Activated naive CD8-positive, alpha-beta T cell treated with anti-CD3 and anti-CD28 coated beads for 36 hours (primary cell): ENCODE measurements around the gene MARK1. TPM values are rescaled to one million over a fixed set of nuclear protein-coding genes. Genes with fewer than 3 reads are reported as not detected.
"Not testable (repeated sequence)": the region's sequence is repeated elsewhere in the genome, so short reads cannot be mapped to it uniquely, and the experiment has no call there.

Source experiments
- DNase-seq: peaks from one replicate; pipeline ENCODE4 v3.0.0; 2021
- H3K27ac Mint-ChIP-seq: one replicate; pipeline ENCODE4 v1.8.0; 2022; ENCODE audit warnings: mild to moderate bottlenecking, moderate library complexity, mixed read lengths
- H3K27me3 Mint-ChIP-seq: one replicate; pipeline ENCODE4 v1.8.0; 2022; ENCODE audit warnings: mild to moderate bottlenecking, mixed read lengths
- H3K36me3 Mint-ChIP-seq: one replicate; pipeline ENCODE4 v1.8.0; 2021; ENCODE audit warnings: mild to moderate bottlenecking, mixed read lengths
- H3K4me1 Mint-ChIP-seq: one replicate; pipeline ENCODE4 v1.8.0; 2021; ENCODE audit warnings: mixed read lengths
- H3K4me3 Mint-ChIP-seq: one replicate; pipeline ENCODE4 v1.8.0; 2022; ENCODE audit warnings: mild to moderate bottlenecking, moderate library complexity, mixed read lengths
- H3K9me3 Mint-ChIP-seq: one replicate; pipeline ENCODE4 v1.8.0; 2022; ENCODE audit warnings: mixed read lengths
- total RNA-seq, 2 experiments: library from RNA; stranded (reverse); gene quantifications; one replicate each; pipeline ENCODE4 v1.2.3, GENCODE V29; 2021

MARK1 gene
- total RNA-seq, 2 experiments from 2014 or later: not detected

- DNase-seq: no peak
- H3K9me3 Mint-ChIP-seq: no peaks in the 10 kb centered on the region
- H3K4me3 Mint-ChIP-seq: no peak overlapping the region
- no peaks in the 10 kb centered on the region for H3K4me1 Mint-ChIP-seq
- H3K36me3 Mint-ChIP-seq: no peaks in the 10 kb centered on the region
- H3K27ac Mint-ChIP-seq: no peak overlapping the region
- H3K27me3 Mint-ChIP-seq: peaks cover 13% of the 10 kb centered on the region
These were observed 36.3 kb downstream of the MARK1 start for GRCh38 chr1:220564216-220564615.

DNA sequence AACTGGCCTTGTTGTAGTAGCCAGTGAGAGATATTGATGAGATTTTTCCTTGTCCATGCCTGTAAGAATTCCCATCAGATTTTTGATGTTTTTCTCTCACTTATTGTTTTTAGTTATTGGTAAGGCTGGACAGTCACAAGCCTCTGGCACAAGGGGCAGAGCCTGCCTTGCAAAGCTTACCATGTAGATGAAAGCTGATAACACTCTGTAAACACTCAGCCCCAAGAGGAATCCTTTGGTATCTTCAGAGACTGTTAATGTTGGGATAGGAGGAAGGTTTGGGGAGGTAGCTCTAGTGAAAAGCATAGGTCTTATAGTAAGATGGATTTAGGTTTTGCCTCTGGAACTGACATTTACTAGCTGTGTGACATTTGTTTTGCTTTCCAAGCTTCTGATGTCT lies 37.7 kb downstream of the MARK1 start:
- no peak for DNase-seq
- Mint-ChIP-seq H3K27me3 (peaks cover 17% of the 10 kb centered on the region), H3K4me1 (no peaks in the 10 kb centered on the region), H3K9me3 (no peaks in the 10 kb centered on the region), H3K4me3 (no peak overlapping the region), H3K27ac (no peak overlapping the region), H3K36me3 (no peaks in the 10 kb centered on the region)

DNA sequence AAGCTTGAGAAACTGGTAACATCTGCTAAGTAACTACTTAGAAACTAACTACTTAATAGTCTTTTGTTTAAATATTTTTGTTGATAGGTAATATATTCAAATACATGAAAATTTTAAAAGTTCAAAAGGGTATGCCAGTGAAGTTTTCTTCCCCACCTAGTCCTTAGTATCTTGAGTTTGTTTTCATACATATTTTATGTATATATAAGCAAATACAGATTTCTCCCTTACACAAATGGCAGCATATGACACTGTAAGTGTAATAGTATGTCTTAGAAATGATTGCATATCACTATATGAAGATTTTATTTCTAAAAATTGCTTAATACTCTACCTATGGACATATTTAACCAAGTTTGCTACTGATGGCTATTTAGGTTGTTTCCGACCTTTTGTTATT lies 38.9 kb downstream of the MARK1 start:
- Mint-ChIP-seq H3K27me3 (peaks cover 14% of the 10 kb centered on the region), H3K4me3 (no peak overlapping the region), H3K27ac (no peak overlapping the region), H3K36me3 (no peaks in the 10 kb centered on the region), H3K4me1 (no peaks in the 10 kb centered on the region), H3K9me3 (no peaks in the 10 kb centered on the region)
- DNase-seq: no peak

DNA sequence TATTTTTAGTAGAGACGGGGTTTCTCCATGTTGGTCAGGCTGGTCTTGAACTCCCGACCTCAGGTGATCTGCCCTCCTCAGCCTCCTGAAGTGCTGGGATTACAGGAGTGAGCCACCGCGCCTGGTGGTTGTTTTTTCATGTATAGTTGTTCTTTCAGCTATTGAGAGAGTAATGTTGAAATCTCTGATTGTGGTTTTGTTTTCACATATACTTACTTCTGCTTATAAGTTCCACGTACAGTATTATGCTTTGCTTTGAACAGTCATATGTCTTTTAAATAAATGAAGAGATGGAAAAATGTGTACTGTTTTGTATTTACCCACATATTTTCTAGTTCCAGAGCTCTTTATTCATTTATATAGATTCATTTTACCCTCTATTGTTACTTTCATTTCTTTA lies 44.5 kb downstream of the MARK1 start:
- Mint-ChIP-seq H3K9me3 (peaks cover 7% of the 10 kb centered on the region), H3K4me3 (no peak overlapping the region), H3K27me3 (peaks cover 4% of the 10 kb centered on the region), H3K27ac (no peak overlapping the region), H3K4me1 (no peaks in the 10 kb centered on the region), H3K36me3 (no peaks in the 10 kb centered on the region)
- DNase-seq: no peak

DNA sequence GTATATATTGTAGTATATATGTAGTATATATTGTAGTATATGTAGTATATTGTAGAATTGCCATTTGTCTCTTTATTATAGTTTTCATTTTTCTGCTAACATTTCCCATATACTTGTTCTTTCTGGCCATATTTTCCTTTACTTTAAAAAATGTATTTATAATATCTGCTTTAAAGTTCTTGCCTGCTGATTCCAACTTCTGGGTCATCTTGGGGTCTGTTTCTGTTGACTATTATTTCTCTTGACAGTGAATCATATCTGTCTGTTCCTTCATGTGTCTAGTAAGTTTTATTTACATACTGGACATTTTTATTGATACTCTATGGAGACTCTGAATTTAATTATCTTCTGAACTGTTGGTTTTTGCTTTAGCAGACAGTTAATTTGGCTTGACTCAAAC lies 45.9 kb downstream of the MARK1 start:
- Mint-ChIP-seq H3K4me1 (no peaks in the 10 kb centered on the region), H3K4me3 (no peak overlapping the region), H3K36me3 (no peaks in the 10 kb centered on the region), H3K27ac (no peak overlapping the region), H3K27me3 (peaks cover 4% of the 10 kb centered on the region), H3K9me3 (peaks cover 7% of the 10 kb centered on the region)
- no peak for DNase-seq

DNA sequence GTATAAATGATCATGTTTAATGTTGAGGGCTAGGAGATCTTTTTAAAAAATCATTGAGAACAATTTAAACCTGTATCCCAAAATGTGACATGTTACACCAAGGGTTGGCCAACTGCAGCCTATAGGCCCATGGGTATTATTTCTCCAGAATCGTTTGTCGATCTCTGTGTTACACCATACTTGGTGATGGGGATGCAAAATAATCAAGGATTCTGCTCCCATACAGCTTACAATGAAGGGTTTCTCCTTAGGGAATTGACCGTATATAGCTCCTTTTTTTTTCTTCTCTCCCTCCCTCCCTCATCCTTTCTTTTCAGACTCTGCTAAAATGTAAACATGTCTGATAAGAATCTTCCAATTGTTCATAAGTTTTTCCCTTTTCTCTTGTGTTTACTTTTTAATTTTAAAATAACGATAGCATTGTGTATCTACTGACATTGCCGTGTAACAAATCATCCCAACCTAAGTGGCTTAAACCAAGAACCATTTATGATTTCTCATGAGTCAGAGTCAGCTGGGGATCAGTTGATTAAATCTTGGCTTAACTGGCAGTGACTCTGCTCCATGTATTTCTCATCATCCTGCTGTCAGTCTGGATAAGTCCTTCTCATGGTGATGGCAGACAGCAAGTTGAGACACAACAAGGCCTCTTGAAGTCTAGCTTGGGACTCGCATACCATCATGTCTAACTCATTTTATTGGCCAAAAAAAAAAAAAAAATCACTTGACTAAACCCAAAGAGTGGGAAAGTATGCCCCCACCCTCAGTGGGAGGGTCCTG lies 48.0 kb downstream of the MARK1 start:
- Mint-ChIP-seq H3K36me3 (no peaks in the 10 kb centered on the region), H3K4me1 (no peaks in the 10 kb centered on the region), H3K27ac (no peak overlapping the region), H3K9me3 (peaks cover 7% of the 10 kb centered on the region), H3K4me3 (no peak overlapping the region), H3K27me3 (no peaks in the 10 kb centered on the region)
- DNase-seq: no peak

- Mint-ChIP-seq H3K9me3 (peaks cover 6% of the 10 kb centered on the region), H3K4me1 (no peaks in the 10 kb centered on the region), H3K27me3 (no peaks in the 10 kb centered on the region), H3K27ac (no peak overlapping the region), H3K36me3 (no peaks in the 10 kb centered on the region), H3K4me3 (no peak overlapping the region)
- DNase-seq: no peak
These were observed 50.0 kb downstream of the MARK1 start for GRCh38 chr1:220577926-220578325.

GRCh38 chr1:220579317-220579716 lies 51.4 kb downstream of the MARK1 start:
- Mint-ChIP-seq H3K27me3 (no peaks in the 10 kb centered on the region), H3K36me3 (no peaks in the 10 kb centered on the region), H3K9me3 (peaks cover 1% of the 10 kb centered on the region), H3K4me3 (no peak overlapping the region), H3K27ac (no peak overlapping the region), H3K4me1 (no peaks in the 10 kb centered on the region)
- no peak for DNase-seq

- H3K4me3 Mint-ChIP-seq: no peak overlapping the region
- peaks cover 8% of the 10 kb centered on the region for H3K27me3 Mint-ChIP-seq
- H3K4me1 Mint-ChIP-seq: no peaks in the 10 kb centered on the region
- H3K9me3 Mint-ChIP-seq: no peaks in the 10 kb centered on the region
- no peak for DNase-seq
- H3K36me3 Mint-ChIP-seq: no peaks in the 10 kb centered on the region
- H3K27ac Mint-ChIP-seq: no peak overlapping the region
These were observed 64.8 kb downstream of the MARK1 start for GRCh38 chr1:220592714-220593113.

DNA sequence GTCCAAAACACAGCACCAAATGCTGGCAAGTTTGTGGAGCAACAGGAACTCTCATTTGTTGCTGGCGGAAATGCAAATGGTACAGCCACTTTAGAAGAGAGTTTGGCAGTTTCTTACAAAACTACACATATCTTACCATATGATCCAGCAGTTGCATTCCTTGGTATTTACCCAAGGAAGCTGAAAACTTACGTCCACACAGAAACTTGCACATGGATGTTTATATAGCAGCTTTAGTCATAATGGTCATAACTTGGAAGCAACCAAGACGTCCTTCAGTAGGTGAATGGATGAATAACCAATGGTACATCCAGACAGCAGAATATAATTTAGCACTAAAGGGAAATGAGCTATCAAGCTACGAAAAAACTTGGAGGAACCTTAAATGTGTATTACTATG lies 66.4 kb downstream of the MARK1 start:
- no peak overlapping the region for H3K27ac Mint-ChIP-seq
- H3K9me3 Mint-ChIP-seq: no peaks in the 10 kb centered on the region
- no peak for DNase-seq
- H3K4me3 Mint-ChIP-seq: no peak overlapping the region
- no peaks in the 10 kb centered on the region for H3K36me3 Mint-ChIP-seq
- H3K27me3 Mint-ChIP-seq: peaks cover 8% of the 10 kb centered on the region
- H3K4me1 Mint-ChIP-seq: peaks cover 2% of the 10 kb centered on the region

DNA sequence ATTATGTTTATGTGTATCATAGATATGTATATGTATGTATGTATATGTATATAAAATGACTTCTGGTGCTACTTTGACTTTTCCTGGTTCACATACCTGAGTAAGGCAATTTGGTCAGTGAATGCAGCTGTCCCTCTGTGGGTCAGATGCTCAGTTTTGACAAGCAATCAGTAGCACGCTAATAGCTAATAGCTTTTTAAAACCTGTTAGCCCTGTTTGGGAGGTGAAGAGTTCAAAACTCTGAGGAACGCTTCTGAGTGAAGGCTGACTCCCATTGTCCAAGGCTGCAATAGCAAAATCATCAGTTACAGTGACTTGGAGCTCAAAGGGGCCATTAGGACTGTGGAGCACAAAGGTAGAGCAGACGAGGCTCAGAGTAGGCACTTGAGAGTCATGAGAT lies 67.2 kb downstream of the MARK1 start:
- Mint-ChIP-seq H3K4me3 (no peak overlapping the region), H3K27ac (no peak overlapping the region), H3K9me3 (no peaks in the 10 kb centered on the region), H3K27me3 (peaks cover 8% of the 10 kb centered on the region), H3K4me1 (peaks cover 2% of the 10 kb centered on the region), H3K36me3 (no peaks in the 10 kb centered on the region)
- no peak for DNase-seq

DNA sequence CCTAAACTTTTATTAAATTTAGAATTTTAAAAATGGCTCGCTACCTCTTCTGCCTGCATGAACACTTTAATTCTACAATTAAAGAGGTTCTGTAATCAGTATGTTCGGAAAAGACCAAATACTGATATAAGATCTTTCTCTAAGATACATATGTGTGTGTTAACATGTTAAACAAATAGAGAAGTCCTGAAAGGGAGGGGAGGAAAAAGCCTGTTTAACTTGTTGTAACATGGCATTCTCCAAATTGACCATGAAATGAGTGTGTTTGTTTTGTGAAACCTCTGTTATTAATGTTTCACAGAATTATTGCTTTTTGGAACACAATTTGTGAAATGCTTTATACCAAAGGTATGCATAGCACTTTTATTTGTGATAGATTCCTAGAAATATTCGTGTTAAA lies 77.0 kb downstream of the MARK1 start:
- H3K36me3 Mint-ChIP-seq: no peaks in the 10 kb centered on the region
- H3K4me3 Mint-ChIP-seq: no peak overlapping the region
- H3K9me3 Mint-ChIP-seq: peaks cover 9% of the 10 kb centered on the region
- no peak overlapping the region for H3K27ac Mint-ChIP-seq
- no peaks in the 10 kb centered on the region for H3K4me1 Mint-ChIP-seq
- DNase-seq: no peak
- H3K27me3 Mint-ChIP-seq: peaks cover 4% of the 10 kb centered on the region

DNA sequence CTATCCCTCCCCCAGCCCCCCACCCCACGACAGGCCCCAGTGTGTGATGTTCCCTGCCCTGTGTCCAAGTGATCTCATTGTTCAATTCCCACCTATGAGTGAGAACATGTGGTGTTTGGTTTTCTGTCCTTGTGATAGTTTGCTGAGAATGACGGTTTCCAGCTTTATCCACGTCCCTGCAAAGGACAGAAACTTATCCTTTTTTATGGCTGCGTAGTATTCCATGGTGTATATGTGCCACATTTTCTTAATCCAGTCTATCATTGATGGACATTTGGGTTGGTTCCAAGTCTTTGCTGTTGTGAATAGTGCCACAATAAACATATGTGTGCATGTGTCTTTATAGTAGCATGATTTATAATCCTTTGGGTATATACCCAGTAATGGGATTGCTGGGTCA lies 77.7 kb downstream of the MARK1 start:
- not testable (repeated sequence) for H3K36me3 Mint-ChIP-seq, H3K27me3 Mint-ChIP-seq, H3K4me3 Mint-ChIP-seq, DNase-seq, H3K9me3 Mint-ChIP-seq, H3K4me1 Mint-ChIP-seq, H3K27ac Mint-ChIP-seq

DNA sequence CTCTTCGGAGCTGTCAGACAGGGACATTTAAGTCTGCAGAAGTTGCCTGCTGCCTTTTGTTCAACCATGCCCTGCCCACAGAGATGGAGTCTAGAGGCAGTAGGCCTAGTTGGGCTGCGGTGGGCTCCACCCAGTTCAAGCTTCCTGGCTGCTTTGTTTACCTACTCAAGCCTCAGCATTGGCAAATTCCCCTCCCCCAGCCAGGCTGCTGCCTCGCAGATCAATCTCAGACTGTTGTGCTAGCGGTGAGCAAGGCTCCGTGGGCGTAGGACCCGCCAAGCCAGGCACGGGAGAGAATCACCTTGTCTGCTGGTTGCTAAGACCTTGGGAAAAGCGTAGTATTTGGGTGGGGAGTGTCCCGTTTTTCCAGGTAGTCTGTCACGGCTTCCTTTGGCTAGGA lies 83.2 kb downstream of the MARK1 start:
- H3K27ac Mint-ChIP-seq, DNase-seq, H3K9me3 Mint-ChIP-seq, H3K4me1 Mint-ChIP-seq, H3K27me3 Mint-ChIP-seq, H3K36me3 Mint-ChIP-seq, H3K4me3 Mint-ChIP-seq: not testable (repeated sequence)

- Mint-ChIP-seq H3K9me3 (no peaks in the 10 kb centered on the region), H3K4me1 (no peaks in the 10 kb centered on the region)
These were observed 88.9 kb downstream of the MARK1 start for GRCh38 chr1:220616836-220617235.

DNA sequence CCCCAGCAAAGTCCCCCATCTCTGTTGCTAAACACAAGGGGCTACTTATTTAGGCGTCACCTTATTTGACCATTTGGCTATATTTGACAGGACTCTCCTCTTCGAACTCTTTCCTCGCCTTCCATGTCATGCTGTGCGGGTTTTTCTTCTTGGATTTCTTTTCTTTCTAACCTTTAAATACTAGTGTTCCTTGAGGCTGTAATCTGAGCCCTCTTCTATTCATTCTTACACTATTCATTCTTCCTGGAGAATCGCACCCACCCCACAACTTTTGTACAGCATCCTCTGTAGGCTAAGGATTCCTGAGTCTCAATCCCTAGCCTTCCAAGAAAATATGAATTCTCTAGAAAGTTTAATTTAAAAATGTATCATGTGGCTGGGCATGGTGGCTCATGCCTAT lies 100.5 kb downstream of the MARK1 start:
- Mint-ChIP-seq H3K4me3 (no peak overlapping the region), H3K9me3 (no peaks in the 10 kb centered on the region), H3K27ac (no peak overlapping the region), H3K4me1 (no peaks in the 10 kb centered on the region), H3K36me3 (no peaks in the 10 kb centered on the region), H3K27me3 (peaks cover 6% of the 10 kb centered on the region)
- no peak for DNase-seq

More at GRCh38 chr1:220616836-220617235, 88.9 kb downstream of the MARK1 start:
- Mint-ChIP-seq H3K27me3 (peaks cover 3% of the 10 kb centered on the region), H3K36me3 (no peaks in the 10 kb centered on the region), H3K4me3 (no peak overlapping the region), H3K27ac (no peak overlapping the region)
- DNase-seq: no peak
